ENCODE results near the gene TMEM43. TPM values are rescaled to one million over a fixed set of nuclear protein-coding genes. Genes with fewer than 3 reads are reported as not detected.
"Not testable (repeated sequence)": the region's sequence is repeated elsewhere in the genome, so short reads cannot be mapped to it uniquely, and the experiment has no call there.

TMEM43 gene
- total RNA-seq, 4 donors from 2014 or later, result 93.5 to 114 (median 102) TPM

- Histone ChIP-seq H3K4me1 (no peaks in the 10 kb centered on the region), H3K27me3 (no peaks in the 10 kb centered on the region), H3K36me3 (no peaks in the 10 kb centered on the region), H3K4me3 (no peak overlapping the region), H3K9me3 (no peaks in the 10 kb centered on the region), H3K27ac (no peak overlapping the region)
- no peak for DNase-seq
- intact Hi-C loops (cut with DNase I; ENCODE audit: low total_unique reads), result no loop called here
- no peak for TF ChIP-seq POLR2A (IDR thresholded peaks at IDR 0.05)
- TF ChIP-seq, protein P1, sequence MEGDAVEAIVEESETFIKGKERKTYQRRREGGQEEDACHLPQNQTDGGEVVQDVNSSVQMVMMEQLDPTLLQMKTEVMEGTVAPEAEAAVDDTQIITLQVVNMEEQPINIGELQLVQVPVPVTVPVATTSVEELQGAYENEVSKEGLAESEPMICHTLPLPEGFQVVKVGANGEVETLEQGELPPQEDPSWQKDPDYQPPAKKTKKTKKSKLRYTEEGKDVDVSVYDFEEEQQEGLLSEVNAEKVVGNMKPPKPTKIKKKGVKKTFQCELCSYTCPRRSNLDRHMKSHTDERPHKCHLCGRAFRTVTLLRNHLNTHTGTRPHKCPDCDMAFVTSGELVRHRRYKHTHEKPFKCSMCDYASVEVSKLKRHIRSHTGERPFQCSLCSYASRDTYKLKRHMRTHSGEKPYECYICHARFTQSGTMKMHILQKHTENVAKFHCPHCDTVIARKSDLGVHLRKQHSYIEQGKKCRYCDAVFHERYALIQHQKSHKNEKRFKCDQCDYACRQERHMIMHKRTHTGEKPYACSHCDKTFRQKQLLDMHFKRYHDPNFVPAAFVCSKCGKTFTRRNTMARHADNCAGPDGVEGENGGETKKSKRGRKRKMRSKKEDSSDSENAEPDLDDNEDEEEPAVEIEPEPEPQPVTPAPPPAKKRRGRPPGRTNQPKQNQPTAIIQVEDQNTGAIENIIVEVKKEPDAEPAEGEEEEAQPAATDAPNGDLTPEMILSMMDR (IDR thresholded peaks at IDR 0.05), result no peak
These were observed 31.0 kb upstream of the TMEM43 start for GRCh38 chr3:14093831-14094230.

DNA sequence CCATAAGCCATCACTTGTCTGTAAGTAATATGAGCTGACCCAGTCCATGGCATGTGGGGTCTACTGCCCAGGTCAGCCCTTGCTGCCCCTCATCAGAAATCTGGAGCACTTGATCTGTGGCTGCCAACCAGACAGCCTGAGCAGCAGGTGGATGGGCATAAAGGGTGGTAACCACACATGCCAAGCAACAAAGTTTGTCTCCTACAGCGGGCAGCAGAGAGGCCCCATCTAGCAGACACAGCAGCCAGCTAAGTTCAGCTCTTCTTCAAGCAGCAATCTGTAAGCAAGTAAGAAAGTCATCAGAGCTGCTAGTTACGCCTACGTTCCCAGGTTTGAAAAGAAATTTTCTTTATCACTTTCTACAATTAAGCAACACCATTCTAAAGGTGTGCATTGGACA is 28.1 kb upstream of the TMEM43 start:
- Histone ChIP-seq H3K4me3 (no peak overlapping the region), H3K27me3 (no peaks in the 10 kb centered on the region), H3K27ac (no peak overlapping the region), H3K36me3 (no peaks in the 10 kb centered on the region), H3K4me1 (no peaks in the 10 kb centered on the region), H3K9me3 (no peaks in the 10 kb centered on the region)
- no peak for TF ChIP-seq POLR2A (IDR thresholded peaks at IDR 0.05)
- TF ChIP-seq, protein P1 (IDR thresholded peaks at IDR 0.05), result no peak
- DNase-seq, result no peak
- intact Hi-C loops (cut with DNase I; ENCODE audit: low total_unique reads), result no loop called here

GRCh38 chr3:14097616-14098391 is 27.0 kb upstream of the TMEM43 start:
- TF ChIP-seq POLR2A (IDR thresholded peaks at IDR 0.05), result no peak
- TF ChIP-seq, protein P1 (IDR thresholded peaks at IDR 0.05), result no peak
- no peaks in the 10 kb centered on the region for H3K36me3 ChIP-seq
- no peak overlapping the region for H3K27ac ChIP-seq
- H3K4me1 ChIP-seq, result no peaks in the 10 kb centered on the region
- intact Hi-C loops (cut with DNase I; ENCODE audit: low total_unique reads), result no loop called here
- DNase-seq, result no peak
- H3K27me3 ChIP-seq, result no peaks in the 10 kb centered on the region
- H3K9me3 ChIP-seq, result no peaks in the 10 kb centered on the region
- H3K4me3 ChIP-seq, result no peak overlapping the region

GRCh38 chr3:14109821-14110220 is 15.0 kb upstream of the TMEM43 start:
- H3K9me3 ChIP-seq; H3K27me3 ChIP-seq; H3K27ac ChIP-seq; DNase-seq; H3K4me3 ChIP-seq; H3K36me3 ChIP-seq; intact Hi-C loops (cut with DNase I; ENCODE audit: low total_unique reads); H3K4me1 ChIP-seq: not testable (repeated sequence)

- no peaks in the 10 kb centered on the region for H3K27me3 ChIP-seq
- H3K27ac ChIP-seq, result no peak overlapping the region
- H3K36me3 ChIP-seq, result no peaks in the 10 kb centered on the region
- no peak overlapping the region for H3K4me3 ChIP-seq
- intact Hi-C loops (cut with DNase I; ENCODE audit: low total_unique reads), result no loop called here
- no peaks in the 10 kb centered on the region for H3K4me1 ChIP-seq
- TF ChIP-seq POLR2A (IDR thresholded peaks at IDR 0.05), result no peak
- TF ChIP-seq, protein P1 (IDR thresholded peaks at IDR 0.05), result no peak
- DNase-seq, result no peak
- no peaks in the 10 kb centered on the region for H3K9me3 ChIP-seq
These were observed 14.2 kb upstream of the TMEM43 start for GRCh38 chr3:14110699-14111098.
